HepG2 (cell line): Measurements from ENCODE around the gene ARID1A. TPM values are rescaled to one million over a fixed set of nuclear protein-coding genes. Genes with fewer than 3 reads are reported as not detected.
A peak's percentile ranks its signal among the peaks of the same experiment; 100 is the strongest.

Source experiments
- ATF5 ChIP-seq: sonication (generic); formaldehyde crosslinking; IDR thresholded peaks from 2 replicates; pipeline ENCODE4 v1.4.0; 2020; ENCODE audit warnings: mild to moderate bottlenecking, low read depth, missing genetic modification reagents
- CHD2 ChIP-seq: IDR thresholded peaks from 2 replicates; pipeline ENCODE4 v1.6.1; 2011; ENCODE audit warnings: low read depth, low read length, improper control_type of control experiment
- CSRNP1 ChIP-seq: sonication (generic); formaldehyde crosslinking; IDR thresholded peaks from 2 replicates; pipeline ENCODE4 v1.8.1; 2023; ENCODE audit warnings: mild to moderate bottlenecking, missing genetic modification reagents
- ELF3 ChIP-seq: IDR thresholded peaks from 2 replicates; pipeline ENCODE4 v1.6.1; 2016; ENCODE audit warnings: missing genetic modification reagents, missing compliant biosample characterization
- EZH2 ChIP-seq: conservative IDR thresholded peaks from 2 replicates; pipeline ENCODE4 v1.6.1; 2012; ENCODE audit warnings: mild to moderate bottlenecking, low read depth, low read length, moderate library complexity
- FIP1L1 ChIP-seq: fragments of 200-400 bp; formaldehyde crosslinking; IDR thresholded peaks from 2 replicates; pipeline ENCODE4 v1.6.1; 2018; ENCODE audit warnings: low read depth, mild to moderate bottlenecking, low read length, moderate library complexity, borderline replicate concordance; ENCODE audit not compliant: insufficient read depth
- HBP1 ChIP-seq: IDR thresholded peaks from 2 replicates; pipeline ENCODE4 v1.6.1; 2016; ENCODE audit warnings: low read depth, control low read depth
- HDAC1 ChIP-seq: sonication (generic); formaldehyde crosslinking; IDR thresholded peaks from 2 replicates; pipeline ENCODE4 v1.5.1; 2020; ENCODE audit warnings: mild to moderate bottlenecking, missing genetic modification reagents
- HNRNPL ChIP-seq: fragments of 200-400 bp; formaldehyde crosslinking; IDR thresholded peaks from 2 replicates; pipeline ENCODE4 v1.6.1; 2017; ENCODE audit warnings: mild to moderate bottlenecking, low read depth, low read length
- HOXD1 ChIP-seq: sonication (generic); formaldehyde crosslinking; IDR thresholded peaks from 2 replicates; pipeline ENCODE4 v1.5.0; 2020; ENCODE audit warnings: missing genetic modification reagents
- JDP2 ChIP-seq: sonication (generic); formaldehyde crosslinking; IDR thresholded peaks from 2 replicates; pipeline ENCODE4 v1.8.1; 2022; ENCODE audit warnings: missing genetic modification reagents, borderline replicate concordance
- NFIC ChIP-seq: IDR thresholded peaks from 2 replicates; pipeline ENCODE4 v1.6.1; 2012; ENCODE audit warnings: mild to moderate bottlenecking, low read length, inconsistent platforms
- NONO ChIP-seq, 2 experiments: fragments of 450-650 bp in 1 of 2; sonication (generic) in 1 of 2; formaldehyde crosslinking in 1 of 2; IDR thresholded peaks in 1 of 2; conservative IDR thresholded peaks in 1 of 2; 2 replicates each; pipeline versions ENCODE4 v1.6.1 to v1.8.0; 2017 to 2022; ENCODE audit warnings: mild to moderate bottlenecking in 1 of 2, missing genetic modification reagents in 1 of 2, moderate library complexity in 1 of 2
- RFX5 ChIP-seq: IDR thresholded peaks from 2 replicates; pipeline ENCODE4 v1.6.1; 2011; ENCODE audit warnings: low read depth, low read length, improper control_type of control experiment
- TEAD2 ChIP-seq: sonication (generic); formaldehyde crosslinking; IDR thresholded peaks from 2 replicates; pipeline ENCODE4 v1.9.0; 2021; ENCODE audit warnings: missing genetic modification reagents
- TGIF2 ChIP-seq: IDR thresholded peaks from 2 replicates; pipeline ENCODE4 v1.6.1; 2016; ENCODE audit warnings: control low read depth, missing compliant biosample characterization
- ZBTB10 ChIP-seq: sonication (generic); formaldehyde crosslinking; IDR thresholded peaks from 2 replicates; pipeline ENCODE4 v1.4.0; 2020; ENCODE audit warnings: missing genetic modification reagents, borderline replicate concordance
- ZBTB21 ChIP-seq: sonication (generic); formaldehyde crosslinking; IDR thresholded peaks from 2 replicates; pipeline ENCODE4 v1.4.0; 2020; ENCODE audit warnings: missing genetic modification reagents
- ZNF124 ChIP-seq: sonication (generic); formaldehyde crosslinking; IDR thresholded peaks from 2 replicates; pipeline ENCODE4 v1.4.0; 2020; ENCODE audit warnings: missing genetic modification reagents
- ZNF652 ChIP-seq: IDR thresholded peaks from 2 replicates; pipeline ENCODE4 v1.6.1; 2016; ENCODE audit warnings: low read depth, borderline replicate concordance
- ZNF672 ChIP-seq: sonication (generic); formaldehyde crosslinking; IDR thresholded peaks from 2 replicates; pipeline ENCODE4 v1.8.1; 2022; ENCODE audit warnings: missing genetic modification reagents
- ZNF740 ChIP-seq: sonication (generic); formaldehyde crosslinking; IDR thresholded peaks from 2 replicates; pipeline ENCODE4 v1.4.0; 2020; ENCODE audit warnings: missing genetic modification reagents
- ZNF891 ChIP-seq: sonication (generic); formaldehyde crosslinking; IDR thresholded peaks from 2 replicates; pipeline ENCODE4 v1.5.0; 2020; ENCODE audit warnings: mild to moderate bottlenecking, missing genetic modification reagents
- polyA plus RNA-seq, 8 experiments: library from polyadenylated mRNA; depleted of rRNA in 3 of 8; stranded (reverse) in 7 of 8; unstranded in 1 of 8; fragments of >200 nt; fragmentation: Illumina TruSeq in 4 of 8; extraction: Trizol in 4 of 8; gene quantifications; 2 replicates each; pipeline versions ENCODE4 v1.2.1 to v1.2.3, GENCODE V29; 2011 to 2016; ENCODE audit warnings: low read depth in 4 of 8, missing spikeins in 1 of 8, mixed read lengths in 1 of 8; ENCODE audit not compliant: insufficient read depth in 1 of 8
- total RNA-seq, 5 experiments: library from RNA; depleted of rRNA; stranded (reverse); fragments of >200 nt; fragmentation: Illumina TruSeq; extraction: Trizol; gene quantifications; 2 replicates each; pipeline ENCODE4 v1.2.3, GENCODE V29; 2016; ENCODE audit warnings: low read depth in 1 of 5

The ARID1A gene
- total and polyA plus RNA-seq, 2 of the 13 experiments (the other 11 are each of a cell fraction or from before 2014, with no cell fraction given): 11.9 to 15.9 TPM

- no peak for TF ChIP-seq ZNF740 (CRISPR knock-in tag)
- no peak for TF ChIP-seq ZNF124 (CRISPR knock-in tag)
- TF ChIP-seq JDP2: no peak
- no peak for TF ChIP-seq HOXD1 (CRISPR knock-in tag)
- no peak for TF ChIP-seq NONO (IDR thresholded peaks at IDR 0.05)
- TF ChIP-seq NONO (CRISPR knock-in tag; conservative IDR thresholded peaks at IDR 0.05): no peak
- TF ChIP-seq RFX5: no peak
- TF ChIP-seq ZBTB21 (CRISPR knock-in tag): no peak
- no peak for TF ChIP-seq ZNF652 (CRISPR knock-in tag)
- TF ChIP-seq CHD2: no peak
- no peak for TF ChIP-seq EZH2
- TF ChIP-seq HDAC1: no peak
- TF ChIP-seq CSRNP1: no peak
- peak; percentile 48; the same call in 1 of the 2 replicates for TF ChIP-seq NFIC
- no peak for TF ChIP-seq HNRNPL
- TF ChIP-seq ZNF891: no peak
- TF ChIP-seq ZBTB10: no peak
- TF ChIP-seq HBP1: peak; percentile 71; the same call in 1 of the 2 replicates
- TF ChIP-seq FIP1L1: no peak
- no peak for TF ChIP-seq ATF5 (CRISPR knock-in tag)
- TF ChIP-seq TGIF2: no peak
- peak; percentile 67 for TF ChIP-seq ELF3 (CRISPR knock-in tag)
- no peak for TF ChIP-seq TEAD2 (CRISPR knock-in tag)
- TF ChIP-seq ZNF672: no peak
Measured at GRCh38 chr1:26771643-26772321, 76.0 kb downstream of the ARID1A start (continued).
